OCI-LY3 (cell line): ENCODE results near the gene CNN3.

Experiments
- CTCF ChIP-seq: fragments of 200-600, 300-600 bp; sonication (generic); IDR thresholded peaks from 2 replicates; pipeline ENCODE4 v1.5.1; 2014; ENCODE audit warnings: antibody characterized with exemption, low read length, low read depth
- EZH2phosphoT487 ChIP-seq: fragments of 200-600 bp; shearing (Covaris generic); IDR thresholded peaks from 2 replicates; pipeline ENCODE4 v1.6.1; 2018; ENCODE audit warnings: antibody characterized with exemption, mixed run types, low read depth

GRCh38 chr1:94963864-94964263, 37.0 kb upstream of the CNN3 start:
- TF ChIP-seq EZH2phosphoT487 (no peak), CTCF (no peak)
